Measurements from ENCODE around the gene PDXP. TPM values are rescaled to one million over a fixed set of nuclear protein-coding genes. Genes with fewer than 3 reads are reported as not detected.
A peak's percentile ranks its signal among the peaks of the same experiment; 100 is the strongest.

Gene PDXP
- total and polyA plus RNA-seq, 8 donors: 8.3 to 13.3 (median 11.3) TPM

GRCh38 chr22:37657590-37658132 lies 862 bp upstream of the PDXP start:
- ATAC-seq: no peak

DNA sequence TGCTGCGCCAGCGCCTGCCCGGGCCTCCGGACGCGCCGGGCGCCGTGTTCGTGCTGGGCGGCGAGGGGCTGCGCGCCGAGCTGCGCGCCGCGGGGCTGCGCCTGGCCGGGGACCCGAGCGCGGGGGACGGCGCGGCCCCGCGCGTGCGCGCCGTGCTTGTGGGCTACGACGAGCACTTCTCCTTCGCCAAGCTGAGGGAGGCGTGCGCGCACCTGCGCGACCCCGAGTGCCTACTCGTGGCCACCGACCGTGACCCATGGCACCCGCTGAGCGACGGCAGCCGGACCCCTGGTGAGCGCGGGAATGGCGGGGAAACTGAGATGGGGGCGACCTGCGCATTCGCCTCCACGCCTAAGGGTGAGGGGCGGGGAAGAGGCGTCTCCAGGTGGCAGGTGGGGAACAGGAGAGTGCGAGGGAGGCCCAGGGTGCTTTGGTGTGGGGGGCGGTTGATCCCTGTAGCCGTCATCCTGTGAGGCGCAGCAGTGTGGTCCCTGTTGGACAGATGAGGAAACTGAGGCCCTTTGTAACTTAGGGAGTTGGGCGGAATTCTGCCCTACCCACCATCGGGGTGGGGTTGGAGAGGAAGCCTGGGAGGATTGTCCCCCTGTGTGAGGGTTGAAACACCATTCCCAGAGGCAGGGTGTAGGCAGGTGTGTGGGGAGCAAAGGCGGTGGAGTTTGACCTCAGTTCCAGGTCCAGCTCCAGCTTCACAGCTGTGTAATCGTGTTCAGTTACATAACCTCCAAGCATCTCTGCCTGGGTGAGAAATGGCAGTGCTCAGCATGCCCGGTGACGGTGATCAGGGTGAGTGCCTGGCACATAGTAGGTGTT lies 758 bp downstream of the PDXP start:
- intact Hi-C loops (cut with DNase I): no loop called here
- Histone ChIP-seq H3K36me3 (peaks cover 0 to 8% of the 10 kb centered on the region in 2 donors), H3K27me3 (no peaks in the 10 kb centered on the region), H3K4me1 (peaks cover 13 to 41% of the 10 kb centered on the region in 2 donors), H3K4me3 (peak overlapping the region; percentile 27 to 49), H3K9me3 (no peaks in the 10 kb centered on the region), H3K27ac (no peak overlapping the region)
- TF ChIP-seq, protein P1, sequence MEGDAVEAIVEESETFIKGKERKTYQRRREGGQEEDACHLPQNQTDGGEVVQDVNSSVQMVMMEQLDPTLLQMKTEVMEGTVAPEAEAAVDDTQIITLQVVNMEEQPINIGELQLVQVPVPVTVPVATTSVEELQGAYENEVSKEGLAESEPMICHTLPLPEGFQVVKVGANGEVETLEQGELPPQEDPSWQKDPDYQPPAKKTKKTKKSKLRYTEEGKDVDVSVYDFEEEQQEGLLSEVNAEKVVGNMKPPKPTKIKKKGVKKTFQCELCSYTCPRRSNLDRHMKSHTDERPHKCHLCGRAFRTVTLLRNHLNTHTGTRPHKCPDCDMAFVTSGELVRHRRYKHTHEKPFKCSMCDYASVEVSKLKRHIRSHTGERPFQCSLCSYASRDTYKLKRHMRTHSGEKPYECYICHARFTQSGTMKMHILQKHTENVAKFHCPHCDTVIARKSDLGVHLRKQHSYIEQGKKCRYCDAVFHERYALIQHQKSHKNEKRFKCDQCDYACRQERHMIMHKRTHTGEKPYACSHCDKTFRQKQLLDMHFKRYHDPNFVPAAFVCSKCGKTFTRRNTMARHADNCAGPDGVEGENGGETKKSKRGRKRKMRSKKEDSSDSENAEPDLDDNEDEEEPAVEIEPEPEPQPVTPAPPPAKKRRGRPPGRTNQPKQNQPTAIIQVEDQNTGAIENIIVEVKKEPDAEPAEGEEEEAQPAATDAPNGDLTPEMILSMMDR (IDR thresholded peaks at IDR 0.05): no peak
- DNase-seq (peak in 1 of 4 donors; percentile 82), ATAC-seq (no peak)

More at GRCh38 chr22:37657590-37658132, 862 bp upstream of the PDXP start:
- peaks cover 0 to 24% of the 10 kb centered on the region in 2 donors for H3K36me3 ChIP-seq
- TF ChIP-seq, protein P1 (IDR thresholded peaks at IDR 0.05): no peak
- intact Hi-C loops (cut with DNase I): no loop called here
- H3K9me3 ChIP-seq: no peaks in the 10 kb centered on the region
- H3K4me1 ChIP-seq: peaks cover 13 to 41% of the 10 kb centered on the region in 2 donors
- DNase-seq: no peak
- peak overlapping the region; percentile 61 to 81 for H3K27ac ChIP-seq
- peak overlapping the region; percentile 23 to 49 for H3K4me3 ChIP-seq
- H3K27me3 ChIP-seq: no peaks in the 10 kb centered on the region

- ATAC-seq (no peak), DNase-seq (no peak)
- H3K36me3 ChIP-seq: peaks cover 0 to under 1% of the 10 kb centered on the region in 2 donors
- intact Hi-C loops (cut with DNase I): no loop called here
- no peaks in the 10 kb centered on the region for H3K9me3 ChIP-seq
- H3K4me3 ChIP-seq: peak overlapping the region in 1 of 2 donors; percentile 49
- TF ChIP-seq, protein P1 (IDR thresholded peaks at IDR 0.05): no peak
- no peak overlapping the region for H3K27ac ChIP-seq
- peaks cover 13 to 41% of the 10 kb centered on the region in 2 donors for H3K4me1 ChIP-seq
- no peaks in the 10 kb centered on the region for H3K27me3 ChIP-seq
These were observed 1.6 kb downstream of the PDXP start for GRCh38 chr22:37659897-37660708.

- DNase-seq: no peak
- intact Hi-C loops (cut with DNase I): no loop called here
- H3K4me3 ChIP-seq: no peak overlapping the region
- no peaks in the 10 kb centered on the region for H3K9me3 ChIP-seq
- TF ChIP-seq, protein P1 (IDR thresholded peaks at IDR 0.05): no peak
- H3K27ac ChIP-seq: no peak overlapping the region
- no peak for ATAC-seq
- no peaks in the 10 kb centered on the region for H3K27me3 ChIP-seq
- H3K36me3 ChIP-seq: peaks cover 0 to 5% of the 10 kb centered on the region in 2 donors
- H3K4me1 ChIP-seq: peaks cover 13 to 41% of the 10 kb centered on the region in 2 donors
These were observed 2.2 kb downstream of the PDXP start for GRCh38 chr22:37660709-37661045.
